ENCODE results near the gene PSMA5. TPM values are rescaled to one million over a fixed set of nuclear protein-coding genes. Genes with fewer than 3 reads are reported as not detected.

Gene PSMA5
- total RNA-seq, 1 experiment from 2014 or later = 97.8 TPM

DNA sequence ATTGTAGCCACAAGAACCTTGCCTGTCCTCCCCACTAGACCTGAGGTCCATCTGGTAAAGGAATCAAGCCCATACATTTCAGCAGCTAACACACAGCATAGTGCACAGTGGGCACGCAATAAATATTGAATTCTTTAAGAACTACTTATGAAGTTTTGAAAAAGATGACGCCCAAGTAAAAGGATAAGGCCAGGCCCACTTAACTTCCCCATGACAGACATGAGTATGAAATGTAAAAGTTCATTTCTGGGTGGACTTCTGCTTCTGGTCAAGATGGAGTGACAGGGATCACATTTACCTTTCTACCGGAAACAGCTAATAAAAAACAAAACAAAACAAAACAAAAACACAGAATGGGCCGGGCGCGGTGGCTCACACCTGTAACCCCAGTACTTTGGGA is 54.0 kb downstream of the PSMA5 start:
- H3K27me3 ChIP-seq (replicated peaks; ENCODE audit: control insufficient read depth, insufficient read depth, low read length) = no peaks in the 10 kb centered on the region
- intact Hi-C loops (cut with micrococcal nuclease; ENCODE audit: unreplicated experiment) = no loop called here
- POLR2A ChIA-PET = no interaction called here
- Mint-ChIP-seq H3K27ac (ENCODE audit: unreplicated experiment) (peak overlapping the region; percentile 49), H3K4me1 (ENCODE audit: low read depth, unreplicated experiment) (peaks cover 7% of the 10 kb centered on the region), H3K36me3 (ENCODE audit: insufficient read depth, unreplicated experiment) (peaks cover 6% of the 10 kb centered on the region), H3K4me3 (ENCODE audit: unreplicated experiment) (no peak overlapping the region), H3K9me3 (ENCODE audit: unreplicated experiment) (no peaks in the 10 kb centered on the region), H3K27me3 (ENCODE audit: insufficient read depth, unreplicated experiment) (no peaks in the 10 kb centered on the region)
- H3K4me3 ChIP-seq (ENCODE audit: low read depth, low read length) = no peak overlapping the region
- peaks cover 31% of the 10 kb centered on the region for H3K4me1 ChIP-seq
- no peaks in the 10 kb centered on the region for H3K36me3 ChIP-seq (ENCODE audit: control insufficient read depth, insufficient read depth, low read length)
- no peaks in the 10 kb centered on the region for H3K9me3 ChIP-seq
- no TSS peak for BruUV-seq (replicated peaks)
- TF ChIP-seq CTCF (IDR thresholded peaks at IDR 0.05; ENCODE audit: insufficient read depth in 1 of 2, low read depth in 1 of 2, low read length in 1 of 2, severe bottlenecking in 1 of 2, unreplicated experiment in 1 of 2) = no peak
- no peak for DNase-seq
- CTCF ChIA-PET = no interaction called here

DNA sequence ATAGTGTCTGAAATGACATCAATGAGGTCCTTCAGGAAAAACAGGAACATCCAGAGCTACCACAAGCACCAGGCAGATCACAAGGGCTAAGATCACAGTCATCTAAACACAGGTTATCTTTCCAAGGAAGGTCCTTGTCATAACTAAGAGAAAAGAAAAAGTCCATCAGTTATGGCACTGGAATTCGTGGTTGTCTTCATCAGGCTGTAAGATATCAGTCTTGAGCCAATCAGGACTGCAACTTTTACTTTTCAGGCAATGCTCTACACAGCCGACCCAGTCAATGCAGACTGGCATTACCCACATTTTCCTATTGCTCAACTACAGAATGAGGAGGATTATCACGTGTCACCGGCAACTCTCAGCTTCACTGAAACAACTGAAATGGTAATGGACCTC is 54.9 kb downstream of the PSMA5 start:
- peaks cover 6% of the 10 kb centered on the region for H3K36me3 Mint-ChIP-seq (ENCODE audit: insufficient read depth, unreplicated experiment)
- peak in 1 of 2 experiments; percentile 47 for DNase-seq
- CTCF ChIA-PET = interaction anchor here (1.0 kb wide), 1 partner anchor 89 kb away, joined by 3 read pairs; the partner anchor contains the start of gene PSRC1
- no peak for TF ChIP-seq CTCF (IDR thresholded peaks at IDR 0.05; ENCODE audit: insufficient read depth in 1 of 2, low read depth in 1 of 2, low read length in 1 of 2, severe bottlenecking in 1 of 2, unreplicated experiment in 1 of 2)
- H3K27me3 Mint-ChIP-seq (ENCODE audit: insufficient read depth, unreplicated experiment) = no peaks in the 10 kb centered on the region
- H3K4me1 Mint-ChIP-seq (ENCODE audit: low read depth, unreplicated experiment) = peaks cover 7% of the 10 kb centered on the region
- H3K4me3 Mint-ChIP-seq (ENCODE audit: unreplicated experiment) = peak overlapping the region; percentile 56
- Histone ChIP-seq H3K4me1 (peaks cover 31% of the 10 kb centered on the region), H3K9me3 (no peaks in the 10 kb centered on the region), H3K4me3 (ENCODE audit: low read depth, low read length) (no peak overlapping the region), H3K27me3 (replicated peaks; ENCODE audit: control insufficient read depth, insufficient read depth, low read length) (no peaks in the 10 kb centered on the region), H3K36me3 (ENCODE audit: control insufficient read depth, insufficient read depth, low read length) (no peaks in the 10 kb centered on the region)
- peak overlapping the region; percentile 42 for H3K27ac Mint-ChIP-seq (ENCODE audit: unreplicated experiment)
- intact Hi-C loops (cut with micrococcal nuclease; ENCODE audit: unreplicated experiment) = no loop called here
- H3K9me3 Mint-ChIP-seq (ENCODE audit: unreplicated experiment) = no peaks in the 10 kb centered on the region
- POLR2A ChIA-PET = interaction anchor here (0.6 to 1.5 kb wide), 2 partner anchors 12 to 26 kb away, joined by 3 to 4 read pairs; no protein-coding TSS in a partner anchor
- no TSS peak for BruUV-seq (replicated peaks)

DNA sequence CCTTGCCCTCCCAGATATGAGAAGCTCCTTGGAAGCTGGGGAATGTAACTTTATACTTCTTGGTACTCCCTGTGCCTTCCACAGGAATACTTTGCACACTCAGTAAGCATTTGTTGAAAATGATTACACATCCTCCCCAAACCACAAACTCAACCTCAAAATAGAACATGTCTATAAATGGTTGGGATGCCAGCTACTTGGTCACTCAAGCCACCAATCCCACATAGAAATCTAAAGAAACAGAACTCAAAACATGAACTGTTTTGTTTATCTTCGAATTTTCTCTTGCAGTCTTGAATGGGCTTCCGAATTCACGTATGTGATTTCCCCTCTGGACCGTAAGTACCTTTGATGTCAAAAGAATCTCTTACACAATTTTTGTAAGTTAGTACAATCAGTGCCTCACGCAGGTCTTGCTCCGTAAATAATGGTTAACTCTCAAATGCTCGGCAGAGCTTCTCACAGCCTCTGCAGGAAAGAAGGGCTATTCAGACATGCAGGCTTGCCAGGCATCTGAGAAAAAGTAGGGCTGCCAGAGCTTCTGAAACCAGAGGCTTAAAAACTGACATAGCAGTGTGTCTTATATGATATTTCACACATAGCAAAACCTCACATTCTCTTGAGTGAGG is 55.4 kb downstream of the PSMA5 start:
- Mint-ChIP-seq H3K9me3 (ENCODE audit: unreplicated experiment) (no peaks in the 10 kb centered on the region), H3K4me3 (ENCODE audit: unreplicated experiment) (peak overlapping the region; percentile 56), H3K27me3 (ENCODE audit: insufficient read depth, unreplicated experiment) (no peaks in the 10 kb centered on the region), H3K4me1 (ENCODE audit: low read depth, unreplicated experiment) (peaks cover 7% of the 10 kb centered on the region), H3K36me3 (ENCODE audit: insufficient read depth, unreplicated experiment) (peaks cover 6% of the 10 kb centered on the region), H3K27ac (ENCODE audit: unreplicated experiment) (peak overlapping the region; percentile 32)
- ChIA-PET POLR2A (interaction anchor here (0.6 to 1.5 kb wide), 2 partner anchors 12 to 26 kb away, joined by 3 to 4 read pairs; no protein-coding TSS in a partner anchor), CTCF (interaction anchor here (1.0 kb wide), 1 partner anchor 88 kb away, joined by 3 read pairs; the partner anchor contains the start of gene PSRC1)
- no peak for TF ChIP-seq CTCF (IDR thresholded peaks at IDR 0.05; ENCODE audit: insufficient read depth in 1 of 2, low read depth in 1 of 2, low read length in 1 of 2, severe bottlenecking in 1 of 2, unreplicated experiment in 1 of 2)
- Histone ChIP-seq H3K36me3 (ENCODE audit: control insufficient read depth, insufficient read depth, low read length) (no peaks in the 10 kb centered on the region), H3K4me3 (ENCODE audit: low read depth, low read length) (no peak overlapping the region), H3K9me3 (no peaks in the 10 kb centered on the region), H3K27me3 (replicated peaks; ENCODE audit: control insufficient read depth, insufficient read depth, low read length) (no peaks in the 10 kb centered on the region), H3K4me1 (peaks cover 31% of the 10 kb centered on the region)
- no peak for DNase-seq
- BruUV-seq (replicated peaks) = no TSS peak
- intact Hi-C loops (cut with micrococcal nuclease; ENCODE audit: unreplicated experiment) = no loop called here

Data from Caco-2 (cell line).